ENCODE measurements around the gene PCDHGA9.
"Not testable (repeated sequence)": the region's sequence is repeated elsewhere in the genome, so short reads cannot be mapped to it uniquely, and the experiment has no call there.

Gene PCDHGA9

GRCh38 chr5:141413540-141414069 lies 11.0 kb downstream of the PCDHGA9 start:
- FAIRE-seq (no peak), DNase-seq (ENCODE audit: low spot score) (no peak)

GRCh38 chr5:141414548-141415274 lies 12.1 kb downstream of the PCDHGA9 start:
- FAIRE-seq; DNase-seq (ENCODE audit: low spot score): not testable (repeated sequence)

- not testable (repeated sequence) for FAIRE-seq
Observed at GRCh38 chr5:141415275-141415618, 12.7 kb downstream of the PCDHGA9 start.

GRCh38 chr5:141417494-141418172 lies 15.1 kb downstream of the PCDHGA9 start, which contains the start of gene PCDHGB7:
Gene PCDHGB7 (plus strand): TSS chr5:141417677. CDS start chr5:141417860, 183 bp downstream.
- DNase-seq (ENCODE audit: low spot score); FAIRE-seq: not testable (repeated sequence)

More at GRCh38 chr5:141415275-141415618, 12.7 kb downstream of the PCDHGA9 start:
- not testable (repeated sequence) for DNase-seq (ENCODE audit: low spot score)

- no peak for DNase-seq (ENCODE audit: low spot score)
- FAIRE-seq = no peak
Observed at GRCh38 chr5:141419074-141419880, 16.7 kb downstream of the PCDHGA9 start.

GRCh38 chr5:141420855-141421488 lies 18.4 kb downstream of the PCDHGA9 start, which contains the start of gene PCDHGA11:
Gene PCDHGA11 (plus strand): TSS chr5:141421051. CDS start chr5:141421228, 177 bp downstream.
- DNase-seq (ENCODE audit: low spot score) = no peak
- no peak for FAIRE-seq

GRCh38 chr5:141421489-141421855 lies 18.9 kb downstream of the PCDHGA9 start:
- no peak for DNase-seq (ENCODE audit: low spot score)
- no peak for FAIRE-seq

GRCh38 chr5:141422742-141423291 lies 20.2 kb downstream of the PCDHGA9 start:
- DNase-seq (ENCODE audit: low spot score) (no peak), FAIRE-seq (no peak)

GRCh38 chr5:141427783-141428426 lies 25.3 kb downstream of the PCDHGA9 start:
- FAIRE-seq (no peak), DNase-seq (ENCODE audit: low spot score) (no peak)

- DNase-seq (ENCODE audit: low spot score) (no peak), FAIRE-seq (no peak)
Observed at GRCh38 chr5:141430332-141431113, 27.9 kb downstream of the PCDHGA9 start, which contains the start of gene PCDHGA12. Gene PCDHGA12 (plus strand): TSS chr5:141430507. CDS start chr5:141430760, 253 bp downstream.

GRCh38 chr5:141431286-141431685 lies 28.7 kb downstream of the PCDHGA9 start:
- DNase-seq (ENCODE audit: low spot score) (no peak), FAIRE-seq (no peak)

- not testable (repeated sequence) for FAIRE-seq; DNase-seq (ENCODE audit: low spot score)
Observed at GRCh38 chr5:141432308-141432707, 29.7 kb downstream of the PCDHGA9 start.

GRCh38 chr5:141432726-141433125 lies 30.1 kb downstream of the PCDHGA9 start:
- not testable (repeated sequence) for FAIRE-seq; DNase-seq (ENCODE audit: low spot score)

- FAIRE-seq (no peak), DNase-seq (ENCODE audit: low spot score) (no peak)
Observed at GRCh38 chr5:141434006-141434405, 31.4 kb downstream of the PCDHGA9 start.

- FAIRE-seq = no peak
- no peak for DNase-seq (ENCODE audit: low spot score)
Observed at GRCh38 chr5:141437221-141437620, 34.6 kb downstream of the PCDHGA9 start.

- DNase-seq (ENCODE audit: low spot score) (no peak), FAIRE-seq (no peak)
Observed at GRCh38 chr5:141439411-141440141, 37.0 kb downstream of the PCDHGA9 start.

- DNase-seq (ENCODE audit: low spot score) (no peak), FAIRE-seq (no peak)
Observed at GRCh38 chr5:141440341-141440740, 37.8 kb downstream of the PCDHGA9 start.

GRCh38 chr5:141441571-141442170 lies 39.1 kb downstream of the PCDHGA9 start:
- FAIRE-seq (no peak), DNase-seq (ENCODE audit: low spot score) (no peak)
